Loucy (cell line): ENCODE data around the gene DDX39A.

Experiments
- CTCF ChIP-seq: fragments of 200-600 bp; sonication (generic); conservative IDR thresholded peaks from 2 replicates; pipeline ENCODE4 v1.5.1; 2014; ENCODE audit warnings: mild to moderate bottlenecking, antibody characterized with exemption, low read length
- EZH2phosphoT487 ChIP-seq: fragments of 200-600 bp; IDR thresholded peaks from 2 replicates; pipeline ENCODE4 v1.6.1; 2018; ENCODE audit warnings: antibody characterized with exemption, mild to moderate bottlenecking, moderate library complexity, borderline replicate concordance

DNA sequence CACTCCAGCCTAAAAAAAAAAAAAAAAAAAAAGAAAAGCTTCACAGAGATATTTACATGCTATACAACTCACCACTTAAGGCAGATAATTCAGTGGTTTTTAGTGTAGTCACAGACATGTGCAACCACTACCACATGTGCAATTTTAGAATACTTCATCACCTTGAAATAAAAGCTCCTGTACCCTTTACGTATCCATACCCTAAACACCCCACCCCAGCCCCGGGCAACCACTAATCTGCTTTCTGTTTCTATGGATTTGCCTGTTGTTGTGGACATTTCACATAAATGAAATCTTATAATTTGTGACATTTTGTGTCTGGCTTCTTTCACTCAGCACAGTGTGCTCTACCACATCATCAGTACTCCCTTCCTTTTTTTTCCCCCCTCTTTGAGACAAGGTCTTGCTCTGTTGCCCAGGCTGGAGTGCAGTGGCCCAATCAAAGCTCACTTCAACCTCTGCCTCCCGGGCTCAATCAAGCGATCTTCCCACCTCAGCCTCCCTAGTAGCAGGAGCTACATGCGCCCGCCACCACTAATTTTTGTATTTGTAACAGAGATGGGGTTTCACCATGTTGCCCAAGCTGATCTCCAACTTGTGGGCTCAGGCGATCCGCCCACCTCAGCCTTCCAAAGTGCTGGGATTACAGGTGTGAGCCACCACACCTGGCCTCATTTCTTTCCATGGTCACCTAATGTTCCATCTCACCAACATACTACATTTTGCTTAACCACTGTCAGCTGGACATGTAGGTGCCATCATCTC, 4.0 kb downstream of the DDX39A start:
- TF ChIP-seq CTCF, result no peak
- no peak for TF ChIP-seq EZH2phosphoT487
